Breast epithelium (tissue), 3 donors: ENCODE data around the gene WAS.

Experiments used
- CTCF ChIP-seq, 3 donors: fragments of 450-650 bp; IDR thresholded peaks; one replicate each; pipeline ENCODE4 v1.5.1; 2016 to 2017; ENCODE audit warnings: antibody characterized with exemption in 3 of 3, mild to moderate bottlenecking in 3 of 3, moderate library complexity in 3 of 3
- POLR2AphosphoS5 ChIP-seq, 3 donors: sonication (generic); formaldehyde crosslinking; IDR thresholded peaks; one replicate each; pipeline ENCODE4 v1.6.1; 2017; ENCODE audit warnings: antibody characterized with exemption in 3 of 3

- TF ChIP-seq CTCF (IDR thresholded peaks at IDR 0.05): no peak
- TF ChIP-seq POLR2AphosphoS5 (IDR thresholded peaks at IDR 0.05): no peak
Observed at GRCh38 chrX:48703228-48703627, 19.6 kb downstream of the WAS start.
